GM19328 (cell line): Measurements from ENCODE around the gene SF3A1.

Experiments
- ATAC-seq: cut with Tn5 transposase; IDR thresholded peaks from one replicate; pipeline ENCODE4 v1.9.1; 2021; ENCODE audit warnings: mild to moderate bottlenecking, moderate library complexity; ENCODE audit not compliant: unreplicated experiment

Gene SF3A1

DNA sequence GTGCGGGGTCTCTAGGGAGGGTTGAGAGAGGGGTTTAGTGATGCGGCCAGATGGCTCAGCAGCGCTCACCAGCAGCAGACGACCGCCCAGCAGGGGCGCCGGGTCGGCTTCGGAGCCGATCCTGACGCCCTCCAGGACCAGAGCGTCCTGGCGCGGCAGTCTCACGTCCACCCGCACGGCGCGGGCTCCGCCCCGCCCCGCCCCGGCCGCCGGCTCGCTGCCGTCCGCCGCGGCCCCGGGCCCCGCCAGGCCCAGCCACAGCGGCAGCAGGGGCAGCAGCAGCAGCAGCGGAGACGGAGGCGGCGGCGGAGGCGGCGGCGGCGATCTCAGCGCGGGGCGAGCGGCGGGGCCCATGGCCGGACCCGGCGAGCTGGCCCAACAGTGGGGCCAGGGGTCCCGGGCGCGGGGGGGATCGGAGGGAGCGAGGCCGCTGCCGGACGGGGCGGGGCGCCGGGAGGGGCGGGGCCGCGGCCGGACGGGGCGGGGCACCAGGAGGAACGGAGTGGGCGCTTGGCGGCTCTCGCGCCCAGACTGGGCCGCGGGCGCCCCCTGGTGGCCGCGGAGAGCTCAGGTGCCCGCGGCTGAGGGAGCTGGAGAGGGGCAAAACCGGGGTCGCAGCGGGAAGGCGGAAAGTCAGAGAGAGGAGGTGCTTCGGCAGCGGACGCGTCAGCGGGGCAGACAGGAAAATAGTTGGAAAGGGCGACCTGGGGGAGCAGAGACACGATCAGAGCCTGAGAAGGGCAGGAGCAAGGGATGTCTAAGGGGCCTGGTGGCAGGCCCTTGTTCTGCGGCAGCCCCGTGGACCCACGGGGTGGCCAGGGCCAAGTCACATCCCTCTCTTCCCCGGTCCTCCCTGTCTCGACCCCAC is 30.5 kb upstream of the SF3A1 start, which contains the start of gene RNF215:
RNF215 (minus strand) TSS at position 452 of the 868 bp plus-strand sequence; CDS start at position 354, 98 bp downstream.
- ATAC-seq = peak; percentile 58

DNA sequence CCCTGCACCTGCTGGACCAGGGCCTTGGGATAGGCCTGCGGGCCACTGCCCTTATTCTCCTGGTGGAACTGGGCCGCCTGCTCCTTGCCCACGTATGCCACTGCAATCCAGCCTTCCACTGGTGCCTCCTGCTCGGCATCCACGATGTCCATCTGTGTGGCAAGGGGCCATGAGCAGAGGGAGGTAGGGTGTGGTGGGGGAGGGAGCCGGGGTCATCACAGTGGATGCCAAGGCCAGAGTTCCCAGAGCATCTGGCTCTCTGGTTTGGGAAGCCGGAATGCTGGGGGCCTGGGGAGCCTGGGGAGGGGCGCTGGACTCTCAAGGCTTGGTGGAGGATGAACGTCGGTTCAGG is 29.9 kb upstream of the SF3A1 start:
- no peak for ATAC-seq

DNA sequence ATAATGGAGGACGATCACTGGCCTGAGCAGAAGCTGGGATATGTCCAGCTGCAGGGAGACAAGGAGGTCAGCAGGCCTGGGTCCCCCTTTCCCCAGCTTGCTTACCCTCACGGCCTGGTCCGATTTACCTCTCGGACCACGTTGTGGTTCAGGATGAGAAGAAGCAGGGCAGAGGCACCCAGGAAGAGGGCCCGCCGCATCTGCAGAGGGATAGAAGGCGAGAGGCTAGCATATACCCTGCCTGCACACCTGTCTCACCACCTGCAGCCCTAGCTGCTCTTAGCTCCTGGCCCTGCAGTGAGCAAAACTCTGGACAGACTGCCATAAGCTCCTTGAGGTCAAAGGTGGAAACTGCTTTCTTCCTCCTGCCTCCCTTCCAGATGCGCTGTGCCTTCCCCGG is 29.2 kb upstream of the SF3A1 start:
- ATAC-seq = no peak

DNA sequence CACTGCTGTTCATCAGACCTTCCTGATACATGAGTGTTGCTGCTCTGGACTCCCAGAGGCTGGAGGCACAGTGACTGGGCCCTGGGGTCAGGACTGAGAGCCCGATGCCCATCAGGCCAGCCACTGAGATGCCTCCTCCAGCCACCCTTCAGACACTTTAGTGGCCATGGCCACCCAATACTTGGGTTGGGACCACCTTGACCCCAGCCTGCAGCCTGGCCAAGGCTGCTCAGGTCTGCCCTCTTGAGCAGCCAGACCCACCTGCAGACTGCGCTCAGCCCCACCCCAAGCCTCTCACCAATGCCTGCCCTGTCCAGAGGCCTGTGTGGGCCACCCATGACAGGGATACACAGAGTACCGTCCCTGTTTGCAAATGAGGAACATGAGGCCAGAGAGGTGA is 26.4 kb upstream of the SF3A1 start:
- ATAC-seq = no peak

DNA sequence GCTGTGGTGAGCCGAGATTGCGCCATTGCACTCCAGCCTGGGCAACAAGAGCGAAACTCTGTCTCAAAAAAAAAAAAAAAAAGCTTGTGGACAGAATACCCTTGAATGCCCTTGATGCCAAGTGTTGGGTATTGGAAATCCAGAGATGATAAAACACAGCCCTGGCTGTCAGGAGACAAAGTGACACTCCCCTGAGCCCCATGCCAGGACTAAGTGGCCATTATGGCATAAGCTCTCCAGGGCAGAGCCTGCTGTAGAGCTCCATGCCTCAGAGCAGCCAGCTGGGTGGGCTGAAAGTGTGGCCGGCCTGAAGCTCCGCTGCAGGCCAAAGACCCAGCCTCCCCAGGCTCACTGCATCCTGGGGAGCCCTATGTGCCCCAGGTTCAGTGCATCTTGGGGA is 25.6 kb upstream of the SF3A1 start:
- no peak for ATAC-seq

DNA sequence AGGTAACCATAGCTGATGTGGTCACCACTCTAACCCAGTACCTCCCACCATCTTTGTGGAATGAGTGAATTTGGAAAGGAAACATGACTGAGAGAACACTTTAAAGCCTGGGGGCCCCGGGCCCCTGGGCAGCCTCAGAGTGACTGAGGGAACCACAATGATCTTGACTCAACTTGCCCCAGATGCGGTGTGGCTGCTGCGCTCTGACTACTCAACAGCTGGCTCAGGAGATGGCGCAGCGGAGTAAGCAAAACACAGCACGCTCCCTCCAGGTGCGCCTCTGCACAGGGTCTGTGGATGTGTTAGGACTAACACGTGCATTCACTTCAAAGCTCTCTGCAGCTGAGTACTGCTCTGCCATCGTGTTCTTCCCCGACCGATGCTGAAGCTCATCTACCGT is 24.6 kb upstream of the SF3A1 start:
- ATAC-seq = no peak

DNA sequence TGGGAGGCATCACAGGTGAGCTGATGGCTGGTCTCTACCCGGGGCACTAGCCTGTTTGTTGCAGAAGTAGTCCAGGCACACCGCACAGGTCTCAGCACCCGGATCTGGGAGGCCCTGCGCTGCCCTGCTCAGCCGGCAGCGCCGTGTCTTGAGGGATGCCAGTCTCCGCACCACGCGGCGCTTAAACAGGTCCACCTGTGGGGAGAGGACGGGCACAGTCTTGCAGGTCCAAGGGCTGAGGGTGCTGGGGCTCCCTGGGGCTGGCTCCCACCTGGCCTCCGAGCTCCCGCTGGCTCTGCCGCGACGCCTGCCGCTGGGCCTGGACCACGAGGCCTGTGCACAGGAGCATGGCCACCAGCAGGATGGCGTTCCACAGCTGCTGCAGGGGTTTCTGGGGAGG is 23.3 kb upstream of the SF3A1 start:
- no peak for ATAC-seq

DNA sequence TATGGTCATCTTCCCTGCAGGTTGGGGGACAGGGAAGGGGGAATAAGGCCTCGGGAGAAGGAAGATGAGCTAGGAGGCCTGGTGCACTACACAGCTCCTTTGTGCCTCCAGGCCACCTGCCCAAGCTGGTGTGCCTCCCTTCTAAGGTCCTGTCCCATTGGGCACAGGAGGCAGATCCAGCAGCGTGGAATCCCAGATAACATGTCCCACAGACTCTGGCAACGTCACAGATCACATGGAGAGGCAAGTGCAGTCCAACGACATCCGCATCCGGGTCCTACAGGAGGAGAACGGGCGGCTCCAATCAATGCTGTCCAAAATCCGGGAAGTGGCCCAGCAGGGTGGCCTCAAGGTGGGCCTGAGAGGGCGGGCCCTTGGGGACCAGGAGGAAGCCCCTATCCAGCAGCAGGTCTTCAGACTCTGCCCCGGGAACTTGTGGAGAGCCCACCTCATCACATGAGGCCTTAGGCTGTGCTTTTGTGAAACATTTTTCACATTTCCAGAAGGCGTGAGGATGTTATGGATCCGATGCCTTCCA is 18.7 kb upstream of the SF3A1 start:
- no peak for ATAC-seq

DNA sequence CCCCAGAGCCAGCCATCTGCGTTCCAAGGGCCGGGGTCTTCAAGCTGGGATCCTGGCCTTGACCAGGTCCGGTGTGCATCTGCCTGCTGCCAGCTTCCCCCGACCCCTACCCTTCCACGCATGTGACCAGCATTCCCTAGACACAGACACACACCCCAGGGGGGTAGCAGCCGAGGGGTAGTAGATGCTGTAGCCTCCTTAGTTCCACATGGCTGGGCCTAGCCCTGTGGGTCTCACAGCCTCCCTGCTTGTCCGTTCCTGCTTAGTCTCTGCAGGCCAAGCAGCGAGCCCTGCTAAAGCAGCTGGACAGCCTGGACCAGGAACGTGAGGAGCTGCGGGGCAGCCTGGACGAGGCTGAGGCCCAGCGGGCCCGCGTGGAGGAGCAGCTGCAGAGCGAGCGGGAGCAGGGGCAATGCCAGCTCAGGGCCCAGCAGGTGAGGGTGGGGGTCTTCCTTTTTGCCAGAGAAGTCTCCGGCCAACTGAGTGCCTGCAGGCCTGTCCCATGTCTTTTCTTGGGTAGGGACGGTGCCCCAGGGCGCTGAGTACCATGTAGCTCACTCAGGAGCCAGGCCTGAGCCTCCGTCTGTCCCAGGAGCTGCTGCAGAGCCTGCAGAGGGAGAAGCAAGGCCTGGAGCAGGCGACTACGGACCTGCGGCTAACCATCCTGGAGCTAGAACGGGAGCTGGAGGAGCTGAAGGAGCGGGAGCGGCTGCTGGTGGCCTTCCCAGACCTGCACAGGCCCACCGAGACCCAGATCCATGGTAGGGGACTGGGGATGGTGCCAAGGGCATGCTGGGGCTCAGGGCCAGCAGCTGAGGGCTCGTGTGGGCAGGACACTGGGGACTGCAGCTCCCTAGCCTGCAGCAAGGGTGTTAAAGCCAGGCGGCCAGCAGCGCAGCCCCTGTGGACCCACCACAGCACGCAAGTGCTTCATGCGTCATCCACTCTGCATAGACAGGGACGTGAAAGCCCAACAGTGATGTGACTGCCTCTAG is 16.9 kb upstream of the SF3A1 start:
- no peak for ATAC-seq

DNA sequence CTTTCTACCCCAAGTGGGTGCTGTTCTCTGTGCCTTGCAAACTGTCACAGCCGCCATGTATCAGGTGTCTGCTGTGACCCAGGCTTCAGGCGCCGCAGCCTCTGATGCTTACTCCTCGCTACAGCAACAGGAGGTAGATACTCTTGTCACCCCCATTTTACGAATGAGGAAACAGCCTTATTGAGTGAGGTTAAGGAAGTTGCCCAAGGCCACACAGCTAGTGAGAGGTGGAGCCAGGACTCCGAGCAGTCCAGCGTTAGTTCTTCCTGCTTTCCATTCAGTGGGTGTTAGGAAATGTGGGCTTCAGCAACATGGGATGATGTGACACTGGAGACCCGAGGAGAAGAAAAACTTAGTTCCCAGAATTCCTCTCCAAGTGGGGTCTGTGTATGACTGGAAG is 16.2 kb upstream of the SF3A1 start:
- no peak for ATAC-seq

DNA sequence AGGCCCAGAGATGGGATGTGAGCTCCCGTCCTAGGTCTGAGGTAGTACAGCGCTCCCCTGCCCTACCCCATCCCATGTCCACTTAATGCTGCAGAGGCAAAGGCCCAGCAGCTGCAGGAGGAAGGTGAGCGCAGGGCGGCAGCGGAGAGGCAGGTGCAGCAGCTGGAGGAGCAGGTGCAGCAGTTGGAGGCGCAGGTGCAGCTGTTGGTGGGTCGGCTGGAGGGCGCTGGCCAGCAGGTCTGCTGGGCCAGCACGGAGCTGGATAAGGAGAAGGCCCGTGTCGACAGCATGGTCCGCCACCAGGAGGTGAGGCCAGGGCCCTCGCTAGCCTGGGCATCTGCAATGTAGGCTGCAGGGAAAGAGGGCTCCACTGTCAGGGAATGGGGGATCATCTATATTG is 15.3 kb upstream of the SF3A1 start:
- no peak for ATAC-seq

DNA sequence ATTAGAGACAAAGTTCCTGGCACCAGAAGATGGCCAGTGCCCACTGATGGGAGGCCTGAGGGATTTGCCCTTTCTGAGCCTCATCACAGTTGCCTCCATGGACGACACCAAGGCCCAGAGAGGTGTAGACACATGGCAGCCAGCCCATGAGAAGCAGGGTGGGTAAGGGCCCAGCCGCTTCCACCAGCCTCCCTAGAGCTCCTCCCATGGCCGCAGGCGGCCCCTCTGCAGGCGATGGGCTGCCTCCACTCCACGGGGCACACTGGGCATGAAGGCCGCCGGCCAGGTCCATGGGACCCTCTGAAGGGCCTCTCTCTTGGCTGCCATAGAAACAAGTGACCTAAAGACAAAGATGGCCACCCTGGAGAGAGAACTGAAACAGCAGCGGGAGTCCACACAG is 14.6 kb upstream of the SF3A1 start:
- no peak for ATAC-seq

DNA sequence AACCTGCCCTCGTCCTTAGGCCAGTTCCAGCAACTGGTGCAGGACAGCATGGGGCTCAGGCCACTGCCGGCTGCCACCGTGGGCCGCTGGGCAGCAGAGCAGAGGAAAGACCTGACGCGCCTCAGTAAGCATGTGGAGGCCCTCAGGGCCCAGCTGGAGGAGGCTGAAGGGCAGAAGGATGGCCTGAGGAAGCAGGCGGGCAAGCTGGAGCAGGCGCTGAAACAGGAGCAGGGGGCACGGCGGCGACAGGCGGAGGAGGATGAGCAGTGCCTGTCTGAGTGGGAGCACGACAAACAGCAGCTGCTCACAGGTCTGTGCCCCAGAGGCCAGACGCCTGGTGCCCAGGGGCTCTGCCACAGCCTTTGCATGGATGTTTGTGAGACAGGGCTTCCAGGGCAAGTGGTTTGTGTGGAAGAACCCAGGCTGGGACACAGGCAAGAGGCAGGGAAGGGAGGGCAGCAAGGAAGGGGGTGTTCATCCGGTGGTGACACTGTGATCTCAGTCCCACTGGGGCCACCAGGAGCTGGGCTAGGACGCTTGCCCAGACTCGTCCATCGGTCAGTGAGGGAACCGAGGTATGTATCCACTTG is 14.0 kb upstream of the SF3A1 start:
- no peak for ATAC-seq

DNA sequence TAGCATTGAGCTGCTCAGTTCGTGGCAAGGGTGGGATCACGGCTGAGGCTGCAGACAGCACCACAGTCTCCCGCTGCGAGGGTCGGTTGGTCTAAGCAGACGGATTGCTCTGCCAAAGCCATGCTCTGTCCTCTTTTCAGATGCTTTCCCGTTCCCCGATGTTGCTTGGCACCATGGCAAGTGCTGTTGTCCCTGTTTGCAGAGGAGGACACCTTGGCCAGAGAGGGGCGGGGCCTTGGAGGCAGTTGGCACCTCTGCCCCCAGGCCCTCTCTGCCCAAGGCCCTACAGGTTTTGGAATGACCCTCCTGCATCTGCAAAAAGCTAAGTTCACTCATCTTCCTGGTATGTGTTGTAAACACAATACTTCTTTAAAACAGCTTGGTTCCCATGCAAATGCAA is 11.7 kb upstream of the SF3A1 start:
- no peak for ATAC-seq

DNA sequence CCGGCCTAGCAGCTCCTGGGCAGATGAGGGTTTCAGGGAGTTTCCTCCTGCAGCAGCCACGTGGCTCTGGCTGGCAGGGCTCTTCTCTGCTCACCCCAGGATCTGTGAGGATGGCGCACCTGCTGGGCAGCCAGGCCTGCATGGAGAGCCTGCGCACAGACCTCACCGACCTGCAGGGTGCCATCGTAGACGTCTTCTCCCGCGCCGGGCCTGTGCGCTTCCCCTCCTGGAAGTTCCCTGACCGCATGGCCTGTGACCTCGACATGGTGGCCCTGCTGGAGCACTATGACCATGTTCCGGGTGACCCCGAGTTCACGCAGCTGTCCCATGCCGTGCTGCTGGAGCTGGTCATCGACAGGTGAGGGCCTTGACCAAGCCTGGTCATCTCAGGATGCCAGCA is 9.2 kb upstream of the SF3A1 start:
- no peak for ATAC-seq

DNA sequence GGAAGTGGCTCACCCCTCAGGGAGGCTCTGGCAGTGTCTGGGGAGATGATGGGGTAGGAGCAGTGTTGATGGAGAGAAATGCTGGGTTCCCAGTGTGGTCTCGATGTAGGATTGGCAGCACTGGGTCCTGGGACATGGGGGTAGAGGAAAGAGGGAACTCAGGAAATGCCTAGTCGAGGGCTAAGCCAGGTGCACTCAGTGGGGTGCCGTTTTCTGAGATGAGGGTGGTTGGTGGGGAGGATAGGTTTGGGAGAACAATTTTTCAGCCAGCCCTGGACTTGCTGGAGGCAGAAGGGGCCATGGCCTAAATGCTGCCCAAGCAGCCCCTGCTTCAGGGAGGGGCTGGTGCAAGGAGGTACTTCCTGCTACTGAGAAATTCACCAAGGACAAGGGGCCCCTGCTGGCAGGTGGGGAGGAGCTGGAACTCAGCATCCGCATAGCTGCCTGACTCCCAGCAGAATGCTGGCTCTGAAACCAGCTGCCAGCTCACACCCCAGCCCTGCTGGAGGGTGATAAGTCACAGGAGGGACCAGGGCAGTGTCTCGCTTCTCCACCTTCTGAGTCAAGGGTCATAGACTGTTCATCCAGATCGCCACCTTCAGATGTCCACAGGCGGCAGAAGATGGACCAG is 6.1 kb upstream of the SF3A1 start:
- no peak for ATAC-seq

DNA sequence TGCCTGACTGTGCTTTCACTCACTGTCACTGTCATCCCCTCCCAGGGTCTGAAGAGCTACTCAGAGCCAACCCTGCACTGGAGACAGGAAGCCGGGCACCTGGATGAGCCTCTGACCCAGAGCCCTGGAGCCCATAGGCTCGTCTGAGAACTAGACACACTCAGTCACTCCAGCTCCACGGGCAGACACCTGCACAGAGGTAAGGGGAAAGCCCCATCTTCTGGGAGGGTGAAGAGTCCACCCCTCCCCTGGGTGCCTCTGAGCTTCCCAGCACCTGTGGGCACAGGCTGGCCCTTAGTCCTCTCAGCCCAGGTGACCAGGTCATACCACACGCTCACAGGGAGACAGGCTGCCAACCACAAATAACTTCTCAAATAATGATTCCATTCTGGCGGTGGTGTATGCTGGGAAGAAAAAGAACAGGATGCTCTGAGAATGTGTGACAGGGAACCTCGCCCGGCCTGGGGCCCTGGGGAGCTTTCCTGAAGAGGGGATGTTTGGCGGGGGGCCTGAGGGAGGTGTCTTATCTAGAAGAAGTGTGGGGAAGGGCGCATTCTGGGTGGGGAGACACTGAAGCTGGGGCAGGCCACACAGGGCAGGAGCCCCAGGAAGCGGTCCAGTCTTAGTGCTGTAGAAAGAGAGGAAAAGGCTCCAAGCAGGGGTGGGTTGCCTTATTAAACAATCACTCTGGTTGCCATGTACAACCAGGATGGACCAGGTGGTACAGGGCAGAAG is 5.4 kb upstream of the SF3A1 start:
- no peak for ATAC-seq

DNA sequence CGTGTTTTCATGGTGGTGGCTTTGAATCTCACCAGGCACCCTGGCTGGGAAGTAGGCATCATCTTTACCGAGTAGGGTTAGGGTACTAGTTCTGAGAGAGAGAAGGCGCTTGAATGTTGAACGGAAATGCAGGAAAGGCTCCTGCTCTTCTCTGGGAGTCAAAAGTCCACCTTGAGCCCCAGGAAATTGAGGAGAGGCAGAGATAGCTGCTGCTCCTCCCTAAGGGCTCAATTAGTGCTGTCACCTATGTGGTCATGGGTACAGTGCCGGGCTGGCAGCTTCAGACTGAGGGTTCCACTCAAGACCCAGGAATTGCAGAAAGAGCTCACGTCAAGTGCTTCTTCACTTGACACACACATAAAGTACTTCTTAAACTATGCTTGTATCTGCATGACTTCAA is 1.8 kb upstream of the SF3A1 start:
- ATAC-seq = no peak

DNA sequence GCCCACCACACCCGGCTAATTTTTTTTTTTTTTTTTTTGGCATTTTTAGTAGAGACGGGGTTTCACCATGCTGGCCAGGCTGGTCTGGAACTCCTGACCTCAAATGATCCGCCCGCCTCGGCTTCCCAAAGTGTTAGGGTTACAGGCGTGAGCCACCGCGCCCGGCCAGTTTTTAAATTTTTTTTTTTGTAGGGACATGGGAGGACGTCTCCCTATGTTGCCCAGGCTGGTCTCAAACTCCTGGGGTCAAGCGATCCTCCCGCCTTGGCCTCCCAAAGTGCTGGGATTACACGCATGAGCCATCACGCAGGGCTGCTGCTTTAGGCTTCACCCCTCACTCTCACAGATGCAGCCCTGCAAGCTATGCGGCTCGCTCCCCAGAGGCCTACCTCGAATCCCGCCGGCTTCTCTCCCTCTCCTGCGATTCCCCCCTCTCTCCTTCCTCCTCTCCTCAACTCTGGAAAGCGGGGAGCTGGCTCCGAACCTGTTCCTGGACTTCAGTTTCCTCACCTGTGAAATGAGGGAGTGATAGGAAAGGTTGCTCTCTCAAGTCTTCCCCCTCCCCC is 1.0 kb upstream of the SF3A1 start:
- ATAC-seq = no peak

DNA sequence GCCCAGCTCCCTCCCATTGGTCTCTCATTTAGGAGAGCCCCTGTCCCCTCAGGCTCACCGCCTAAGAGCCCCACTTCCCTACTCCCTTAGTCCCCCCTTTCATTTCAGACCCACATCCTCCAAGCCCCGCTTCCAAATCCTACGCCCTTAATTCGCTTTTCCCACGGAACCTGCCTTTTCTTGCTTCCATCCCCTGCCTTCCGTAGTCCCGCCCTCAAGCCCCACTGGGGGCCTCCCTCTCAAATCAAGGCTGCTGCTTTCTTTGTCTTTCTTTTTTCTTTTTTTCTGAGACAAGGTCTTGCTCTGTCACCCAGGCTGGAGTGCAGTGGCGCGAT is 509 bp upstream of the SF3A1 start:
- ATAC-seq = no peak
